HG03460 (cell line): ENCODE measurements around the gene MAGEA2B.
"Not testable (repeated sequence)": the region's sequence is repeated elsewhere in the genome, so short reads cannot be mapped to it uniquely, and the experiment has no call there.

Experiments
- ATAC-seq: cut with Tn5 transposase; IDR thresholded peaks from one replicate; pipeline ENCODE4 v1.9.1; 2021; ENCODE audit not compliant: unreplicated experiment

The MAGEA2B gene

DNA sequence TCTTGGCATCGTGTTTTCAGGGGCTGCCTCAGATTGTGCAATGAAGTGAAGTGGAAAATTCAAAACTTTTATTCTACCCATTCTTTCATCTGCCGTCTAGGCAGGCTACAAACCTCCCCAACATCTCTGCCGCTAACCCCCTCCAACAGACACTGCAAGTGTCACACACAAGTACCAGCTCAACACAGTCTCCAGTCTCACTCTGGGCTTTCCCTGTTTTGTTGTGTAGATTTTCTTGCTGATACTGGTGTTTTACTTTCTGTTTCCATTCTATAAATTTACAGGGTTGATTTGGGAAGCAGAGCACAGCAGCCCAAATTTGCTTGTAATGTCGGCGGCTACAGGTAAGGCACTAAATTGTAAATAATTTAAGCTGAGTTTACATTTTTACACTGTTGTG, 40.4 kb downstream of the MAGEA2B start:
- ATAC-seq, result not testable (repeated sequence)

- ATAC-seq, result not testable (repeated sequence)
Observed at GRCh38 chrX:152758918-152759317, 44.5 kb downstream of the MAGEA2B start, which contains the start of gene CSAG3. Gene CSAG3, plus strand, starts transcription at chrX:152759218.

GRCh38 chrX:152759544-152759943, 45.1 kb downstream of the MAGEA2B start:
- not testable (repeated sequence) for ATAC-seq

GRCh38 chrX:152761582-152761981, 47.2 kb downstream of the MAGEA2B start:
- ATAC-seq, result not testable (repeated sequence)

DNA sequence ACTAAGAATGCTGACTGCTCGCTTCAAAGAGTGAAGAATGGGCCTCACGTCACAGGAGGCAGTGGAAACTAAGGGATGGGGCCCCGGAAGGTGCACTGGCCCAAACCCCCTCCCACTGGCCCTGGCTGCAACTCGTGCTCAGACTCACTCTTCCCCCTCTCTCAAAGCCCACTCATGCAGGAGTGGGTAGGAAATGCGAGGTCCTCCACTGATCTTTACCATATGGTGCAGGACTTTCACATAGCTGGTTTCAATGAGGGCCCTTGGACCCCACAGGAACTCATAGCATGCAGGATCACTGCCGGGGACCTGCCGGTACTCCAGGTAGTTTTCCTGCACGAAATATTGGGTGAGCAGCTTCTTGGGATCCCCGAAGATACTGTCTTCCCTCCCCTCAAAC, 52.1 kb downstream of the MAGEA2B start:
- not testable (repeated sequence) for ATAC-seq
